HL-60/S4 treated with phorbol 12-myristate 13-acetate at 8.2 ng/mL for 4 days and 3 days (cell line): ENCODE measurements around the gene CARTPT.

ENCODE experiments used
- in situ Hi-C: fragments of 300-500 bp; cut with MboI; formaldehyde crosslinking; loops from 2 replicates; pipeline ENCODE4 v1.15.0; 2022; ENCODE audit warnings: low sequenced_read_pairs

CARTPT gene

DNA sequence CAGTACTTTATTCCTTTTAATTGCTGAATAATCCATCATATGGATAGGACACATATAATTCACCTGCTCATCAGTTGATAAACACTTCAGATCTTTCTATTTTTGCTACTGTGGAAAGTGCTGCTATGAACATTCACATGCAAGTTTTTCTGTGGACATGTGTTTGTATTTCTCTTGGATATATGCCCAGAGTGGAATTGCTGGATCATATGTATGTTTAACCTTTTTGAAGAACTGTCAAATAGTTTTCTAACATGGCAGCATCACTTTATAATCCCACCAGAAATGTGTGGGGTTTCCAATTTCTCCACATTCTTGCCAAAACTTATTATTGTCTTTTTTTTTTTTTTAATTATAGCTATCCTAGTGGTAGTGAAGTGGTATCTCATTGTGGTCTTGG lies 15.1 kb downstream of the CARTPT start:
- in situ Hi-C loops = no loop called here

DNA sequence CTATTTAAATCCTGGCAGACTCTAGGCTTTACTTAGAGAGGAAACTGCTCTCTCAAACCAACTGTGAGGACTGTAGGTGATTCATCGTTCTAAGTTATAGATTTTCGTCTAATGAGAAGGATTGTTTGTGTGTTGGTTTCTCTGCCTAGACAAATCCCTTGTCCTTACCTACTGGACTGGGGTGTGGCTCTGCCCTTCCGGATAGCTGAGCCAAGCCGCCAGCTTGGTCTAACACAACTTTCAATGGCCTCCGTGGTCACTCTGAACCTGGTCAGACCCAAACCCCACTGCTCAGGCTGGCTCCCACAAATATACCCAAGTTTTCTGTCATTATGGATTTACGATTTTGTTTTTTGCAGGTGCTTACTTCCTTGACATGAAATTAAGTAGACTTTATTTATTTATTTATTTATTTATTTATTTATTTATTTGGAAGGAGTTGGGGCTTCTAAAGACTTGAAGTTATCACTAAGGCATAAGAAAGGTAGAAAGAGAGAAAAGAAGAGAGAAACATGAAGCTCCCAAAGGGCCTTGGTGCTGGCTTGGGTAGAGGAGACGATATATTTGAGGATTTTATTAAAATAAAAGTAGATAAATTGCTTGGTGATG lies 19.0 kb downstream of the CARTPT start:
- in situ Hi-C loops = no loop called here

DNA sequence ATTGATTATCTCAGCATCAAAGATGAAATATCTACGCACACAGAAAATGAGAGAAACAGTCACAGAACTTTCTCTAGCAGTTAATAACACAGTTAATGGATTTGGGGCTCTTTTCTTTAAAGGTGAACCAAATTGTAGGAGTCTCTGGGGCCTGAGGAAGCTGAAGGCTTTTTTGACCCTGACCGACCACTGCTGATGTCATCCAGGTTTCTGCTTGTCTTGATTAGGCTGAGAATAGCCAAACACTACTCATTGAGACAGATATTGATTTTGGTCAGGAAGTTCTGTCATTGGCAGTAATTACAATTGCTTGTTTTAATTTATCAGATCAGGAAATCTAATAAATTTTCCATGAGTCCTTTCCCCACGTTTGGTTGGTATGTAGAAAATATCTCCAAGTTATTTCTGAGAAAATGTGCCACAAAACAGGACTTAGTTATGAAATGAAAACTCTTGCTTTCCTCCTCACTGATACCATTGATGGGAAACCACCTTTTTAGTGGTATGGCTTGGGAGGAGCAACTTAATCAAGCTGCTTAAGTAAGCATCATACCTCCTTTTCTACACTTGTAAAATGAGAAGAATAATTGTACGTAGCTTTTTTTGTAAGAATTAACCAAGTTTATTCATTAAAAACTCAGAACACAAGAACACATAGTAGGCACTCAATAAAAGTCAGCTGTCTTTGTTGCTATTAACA lies 19.7 kb downstream of the CARTPT start:
- in situ Hi-C loops = no loop called here

DNA sequence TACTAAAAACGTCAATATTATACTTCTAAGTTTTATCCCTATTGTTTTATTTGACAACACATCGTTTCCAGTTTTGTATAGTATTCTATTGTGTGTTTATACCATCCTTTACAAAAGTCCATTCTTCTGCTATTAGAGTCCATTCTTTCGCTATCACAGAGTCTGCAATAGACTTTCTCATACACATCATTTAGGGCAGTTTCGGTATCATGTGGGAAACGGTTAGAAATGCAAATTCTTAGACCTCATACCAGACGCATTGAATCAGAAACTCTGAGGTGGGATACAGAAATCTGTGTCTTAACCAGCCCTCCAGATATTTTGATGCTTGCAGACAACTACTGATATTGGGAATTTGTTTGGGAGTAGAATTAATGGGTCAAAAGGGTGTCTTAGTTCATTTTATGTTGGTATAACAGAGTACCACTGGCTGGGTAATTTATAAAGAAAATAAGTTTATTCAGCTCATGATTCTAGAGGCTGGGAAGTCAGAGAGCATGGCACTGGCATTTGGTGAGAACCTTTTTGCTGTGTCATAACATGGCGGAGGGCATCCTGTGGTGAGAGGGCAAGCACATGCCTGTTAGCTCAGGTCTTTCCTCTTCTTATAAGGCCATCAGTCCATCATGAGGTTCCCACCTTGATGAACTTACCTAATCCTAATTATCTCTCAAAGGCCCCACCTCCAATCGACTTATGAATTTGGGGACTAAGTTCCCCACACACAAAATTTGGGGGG lies 21.1 kb downstream of the CARTPT start:
- in situ Hi-C loops = no loop called here

DNA sequence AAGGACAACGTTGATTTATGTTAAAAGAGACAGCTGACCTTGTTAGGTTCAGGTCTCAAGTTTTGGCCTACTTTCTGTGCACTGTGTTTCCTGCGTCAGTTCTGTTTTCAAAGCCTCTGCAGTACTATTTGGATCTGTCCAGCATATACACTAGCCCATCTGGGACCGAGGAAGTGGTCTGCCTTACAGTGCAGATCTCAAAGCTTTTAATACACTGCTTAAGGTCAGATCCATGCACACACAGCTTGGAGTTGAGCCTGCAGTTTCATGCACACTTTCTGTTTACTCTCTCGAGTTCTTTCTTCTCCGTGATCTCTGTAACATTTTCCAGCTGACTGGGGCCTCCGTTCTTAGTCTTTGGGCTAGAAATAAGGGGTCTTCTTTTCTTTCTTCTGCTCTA lies 24.1 kb downstream of the CARTPT start:
- in situ Hi-C loops = no loop called here

DNA sequence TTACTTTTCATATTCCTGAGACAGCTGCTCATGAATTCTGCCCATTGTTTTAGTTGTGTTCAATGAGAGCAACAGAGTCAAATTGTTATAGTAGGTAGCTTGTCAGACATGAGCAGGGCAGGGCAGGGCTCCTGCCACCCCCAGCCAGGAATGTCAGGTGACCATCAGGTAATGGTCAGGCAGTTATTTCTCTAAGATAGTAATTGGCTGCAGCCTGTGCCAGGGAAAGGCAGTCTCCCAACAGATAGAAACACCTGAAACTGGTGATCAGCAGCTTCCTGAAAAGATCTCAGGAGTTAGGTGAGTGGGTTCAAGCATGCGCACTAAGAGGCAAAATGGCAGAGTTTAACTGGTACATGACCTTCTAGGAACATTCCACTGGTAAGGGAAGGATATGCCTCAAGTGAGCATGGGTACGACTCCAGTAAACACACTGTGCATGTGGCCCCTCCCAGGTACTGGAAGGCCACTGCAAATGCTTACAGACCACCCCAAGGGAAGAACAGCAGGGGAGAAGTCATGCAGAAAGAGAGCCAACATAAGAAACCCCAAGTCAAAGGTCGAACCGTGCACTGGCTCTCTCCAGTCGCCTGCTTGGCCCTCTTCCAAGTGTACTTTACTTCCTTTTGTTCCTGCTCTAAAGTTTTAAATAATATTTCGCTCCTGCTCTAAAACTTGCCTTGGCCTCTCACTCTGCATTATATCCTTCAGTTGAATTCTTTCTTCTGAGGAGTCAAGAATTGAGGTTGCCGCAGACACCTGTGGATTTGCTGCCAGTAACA lies 25.1 kb downstream of the CARTPT start:
- in situ Hi-C loops = no loop called here

DNA sequence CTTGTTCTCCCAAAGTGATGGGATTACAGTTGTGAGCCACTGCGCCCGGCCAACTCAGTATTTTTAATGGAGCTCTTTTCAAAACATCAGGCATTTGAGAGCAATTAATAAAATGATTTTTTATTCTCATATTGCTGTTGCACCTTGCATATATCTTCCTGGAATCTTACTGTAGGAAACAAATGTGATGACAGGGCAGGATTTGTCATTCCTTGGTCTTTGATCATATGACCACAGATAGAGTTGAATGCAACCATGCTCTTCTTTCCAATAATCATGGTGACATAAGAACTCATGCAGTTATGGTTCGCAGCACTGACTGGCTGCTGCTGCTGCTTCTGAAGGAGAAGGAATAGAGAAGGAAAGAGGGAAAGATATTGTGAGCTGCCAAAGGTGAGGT lies 28.1 kb downstream of the CARTPT start:
- in situ Hi-C loops = no loop called here

DNA sequence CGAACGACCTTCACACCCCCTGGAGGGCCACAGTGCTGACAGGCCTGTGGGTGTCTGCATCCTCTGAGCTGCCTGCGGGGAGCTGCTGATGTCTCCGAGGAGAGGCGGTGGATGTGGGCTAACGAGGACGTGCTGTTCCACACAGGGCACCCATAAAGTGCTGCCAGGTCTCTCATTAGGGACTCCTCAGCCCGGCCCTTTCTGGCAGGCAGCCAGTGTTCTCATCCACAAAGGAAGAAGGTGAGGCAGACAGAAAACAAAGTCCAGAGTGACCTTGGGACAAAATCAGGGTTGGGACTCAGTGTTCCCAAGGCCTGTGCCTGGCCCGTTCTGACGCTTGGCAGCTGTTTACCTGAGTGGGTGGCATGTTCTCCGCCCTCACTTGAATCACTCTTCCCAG lies 29.3 kb downstream of the CARTPT start:
- in situ Hi-C loops = no loop called here

DNA sequence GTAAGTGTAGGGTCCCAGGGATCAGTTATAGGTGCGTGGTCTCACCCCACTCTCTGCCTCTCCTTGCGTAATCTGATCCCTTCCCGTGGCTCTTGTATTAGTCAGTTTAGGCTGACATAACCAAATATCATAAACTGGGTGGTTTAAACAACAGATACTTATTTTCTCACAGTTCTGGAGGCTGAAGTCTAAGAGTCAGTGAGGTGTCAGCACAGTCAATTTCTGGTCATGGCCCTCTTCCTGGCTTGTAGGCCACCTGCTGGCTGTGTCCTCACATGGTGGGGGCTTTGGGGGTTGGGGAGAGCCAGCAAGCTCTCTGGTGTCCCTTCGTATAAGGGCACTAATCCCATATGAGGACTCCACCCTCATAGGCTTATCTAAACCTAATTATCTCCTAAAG lies 32.3 kb downstream of the CARTPT start:
- in situ Hi-C loops = no loop called here

DNA sequence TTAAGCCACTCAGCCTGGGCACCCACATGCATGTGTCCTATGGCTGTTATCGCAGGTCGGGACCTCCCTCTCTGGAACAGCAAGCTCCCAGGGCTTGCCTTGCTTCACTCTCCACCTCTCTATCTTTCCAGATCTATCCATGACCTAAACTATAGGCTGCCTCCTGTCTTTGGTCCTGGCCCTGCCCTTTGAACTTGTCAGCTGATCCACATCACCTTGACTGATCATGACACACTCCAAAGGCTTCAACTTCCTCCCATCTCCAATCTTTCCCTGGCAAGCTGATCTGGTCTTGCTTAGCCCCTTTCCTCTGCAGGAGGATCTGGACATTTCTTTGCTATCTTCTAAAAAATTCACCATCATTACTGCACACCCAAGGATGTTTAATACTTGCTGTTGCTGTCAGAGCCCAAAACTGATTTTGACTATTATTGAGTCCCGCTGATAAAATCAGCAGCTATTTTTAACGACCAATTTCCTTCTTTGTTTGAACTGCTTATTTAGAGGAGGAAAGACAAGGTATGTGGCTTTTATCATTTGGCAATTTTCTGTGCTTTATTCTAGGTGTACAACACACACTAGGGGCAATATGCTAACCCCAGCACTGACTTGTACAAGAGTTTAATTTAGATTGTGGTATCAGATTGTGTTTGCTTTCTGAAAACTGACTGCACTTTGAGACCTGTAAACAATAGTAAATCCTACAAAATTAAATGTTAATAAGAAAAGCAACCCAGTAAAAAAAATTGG lies 33.5 kb downstream of the CARTPT start:
- in situ Hi-C loops = no loop called here

DNA sequence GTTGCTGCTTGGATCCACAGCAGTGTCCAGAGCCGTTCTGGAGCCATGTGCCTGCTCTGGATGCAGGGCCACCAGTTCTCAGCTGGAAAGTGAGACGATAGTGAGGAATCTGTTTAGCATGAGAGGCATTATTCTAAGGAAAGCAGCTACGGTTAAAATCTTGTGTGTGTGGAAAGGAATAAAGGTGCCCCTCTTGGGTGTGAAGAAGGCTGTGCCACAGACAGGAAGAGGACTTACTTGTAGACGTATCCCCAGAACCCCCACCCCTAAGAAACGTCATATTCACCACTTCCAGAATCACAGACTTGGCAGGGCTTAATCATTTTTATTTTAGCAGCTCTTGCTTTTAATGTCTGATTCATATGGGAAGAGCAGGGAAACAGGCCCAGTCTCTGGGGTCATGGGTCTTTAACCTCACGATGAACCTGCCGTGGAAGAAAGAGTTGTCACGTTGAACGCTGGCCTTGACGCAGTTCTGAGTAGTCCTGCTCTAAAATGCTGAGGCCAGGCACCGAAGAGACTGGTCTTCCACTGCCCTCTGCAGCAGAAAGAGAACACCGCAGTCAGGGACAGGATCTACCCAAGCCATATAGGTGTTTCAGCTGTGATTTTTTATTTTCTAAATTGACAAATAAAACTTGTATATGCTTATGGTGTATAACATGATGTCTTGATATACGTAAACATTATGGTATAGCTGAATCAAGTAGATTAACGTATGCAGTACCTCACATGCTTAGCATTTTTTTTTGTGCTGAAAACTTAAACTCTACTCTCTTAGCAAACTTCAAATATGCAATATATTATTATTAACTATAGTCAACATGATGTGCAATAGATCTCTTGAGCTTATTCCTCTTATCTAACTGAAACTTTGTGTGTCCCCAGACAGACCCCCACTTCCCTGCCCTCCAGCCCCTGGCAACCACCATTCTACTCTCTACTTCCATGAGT lies 38.8 kb downstream of the CARTPT start:
- in situ Hi-C loops = no loop called here

DNA sequence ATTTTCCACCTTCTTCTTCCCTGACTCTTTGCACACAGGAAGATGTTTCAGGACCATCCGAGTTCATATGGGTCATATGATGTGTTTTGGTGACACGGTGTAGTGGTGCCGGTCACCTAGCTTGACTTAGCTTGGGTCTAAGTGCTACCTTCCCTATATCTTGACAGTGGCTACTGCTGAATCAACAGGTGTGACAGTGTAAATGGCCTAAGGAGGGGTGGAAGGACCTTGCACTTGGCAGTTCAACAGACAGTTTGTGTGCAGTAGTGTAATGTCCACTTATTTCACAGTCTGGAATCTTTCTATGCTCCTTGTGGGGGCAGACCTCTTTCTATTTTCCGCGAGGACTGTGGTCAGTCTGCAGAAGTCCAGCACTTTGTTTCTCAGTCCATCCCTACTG lies 43.8 kb downstream of the CARTPT start:
- in situ Hi-C loops = no loop called here

DNA sequence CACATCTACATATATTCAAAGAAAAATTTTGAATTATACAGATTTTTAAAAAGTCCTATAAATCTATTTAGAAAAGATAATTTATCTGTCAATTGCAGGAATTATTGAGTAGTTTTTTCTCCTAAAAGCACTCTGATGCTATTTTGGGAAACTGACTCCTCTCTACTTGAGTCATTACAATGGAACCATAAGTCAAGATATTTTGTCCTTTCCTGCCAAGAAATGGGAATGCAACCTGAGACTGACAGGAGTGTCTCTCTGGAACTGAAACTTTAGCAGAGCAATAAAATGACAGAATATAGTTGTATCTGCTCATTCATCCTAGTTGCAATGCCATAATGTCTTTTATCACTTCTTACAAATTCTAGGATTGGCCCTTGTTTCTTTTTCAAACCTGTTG lies 48.6 kb downstream of the CARTPT start:
- in situ Hi-C loops = no loop called here

DNA sequence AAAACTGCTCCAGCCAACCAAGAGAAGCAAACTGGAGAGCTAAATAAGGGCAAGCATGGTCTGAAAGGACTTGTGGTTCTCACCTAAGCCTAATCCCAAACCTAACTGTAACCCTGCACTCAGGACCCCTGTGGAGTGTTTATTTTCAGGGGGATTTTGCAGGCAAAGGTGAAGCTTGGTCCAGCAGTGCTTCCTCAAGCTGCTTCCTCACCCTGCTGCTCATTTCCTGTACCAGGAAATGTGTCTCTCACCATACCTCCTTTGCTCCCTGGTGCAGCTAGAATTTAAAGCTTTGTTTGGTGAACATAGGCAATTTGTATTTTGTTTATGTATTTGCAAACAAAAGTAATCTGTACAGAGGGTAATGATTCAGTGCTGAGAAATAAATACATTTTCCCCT lies 50.2 kb downstream of the CARTPT start:
- in situ Hi-C loops = no loop called here

DNA sequence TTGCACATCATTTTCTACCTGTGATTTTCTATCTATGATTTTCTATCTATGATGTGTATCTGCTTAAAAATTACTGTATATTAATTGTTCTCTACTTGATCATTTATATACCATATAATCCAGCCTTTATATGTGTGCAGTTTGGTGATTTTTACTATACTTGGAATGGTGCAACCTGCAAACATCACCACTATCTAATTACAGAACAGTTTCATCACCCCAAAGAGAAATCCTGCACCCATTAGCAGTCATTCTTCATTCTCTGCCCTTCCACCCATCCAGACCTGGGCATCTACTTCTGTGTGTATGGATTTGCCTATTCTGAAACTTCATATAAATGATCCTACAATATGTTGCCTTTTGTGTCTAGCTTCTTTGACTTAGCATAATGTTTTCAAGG lies 51.3 kb downstream of the CARTPT start:
- in situ Hi-C loops = no loop called here
